Ammon's horn (tissue), 1 donor: ENCODE data around the gene ETDC.

Experiments used
- DNase-seq: peaks from one replicate; pipeline ENCODE4 v3.0.0-alpha.2; 2016; ENCODE audit warnings: low spot score

ETDC gene

GRCh38 chrX:135346975-135347374, 37.7 kb downstream of the ETDC start:
- no peak for DNase-seq

GRCh38 chrX:135347381-135348016, 38.2 kb downstream of the ETDC start:
- DNase-seq: no peak

GRCh38 chrX:135354288-135354687, 45.0 kb downstream of the ETDC start:
- DNase-seq: no peak
